ENCODE data around the gene GALR2.

The GALR2 gene

GRCh38 chr17:76125922-76126321 is 51.3 kb downstream of the GALR2 start:
- no peak for DNase-seq (ENCODE audit: low read depth)

All from ELR (cell line).